ENCODE measurements around the gene P3H1. TPM values are rescaled to one million over a fixed set of nuclear protein-coding genes. Genes with fewer than 3 reads are reported as not detected.

Gene P3H1
- total and polyA plus RNA-seq, 2 donors (not counting 1 experiment from before 2014, with no cell fraction given): 42.2 to 51.3 TPM

DNA sequence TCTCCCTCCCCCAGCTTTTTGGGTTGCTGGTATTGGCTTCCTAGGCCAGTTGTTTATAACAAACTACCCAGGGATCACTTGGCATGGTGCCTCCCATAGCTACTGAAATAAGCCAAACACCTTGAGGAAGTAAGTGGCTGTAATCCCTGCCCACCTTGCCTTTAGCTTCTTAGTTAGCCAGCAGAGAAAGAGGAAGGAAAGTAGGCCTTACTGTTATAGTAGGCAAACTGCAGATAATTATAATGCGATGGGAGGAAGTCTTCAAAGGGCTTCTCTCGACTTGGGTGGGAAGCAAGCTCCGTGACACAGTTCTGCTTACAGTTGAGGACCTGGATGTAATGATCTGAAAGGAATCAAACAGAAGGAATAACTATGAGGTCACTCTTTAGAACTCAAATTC is 8.2 kb downstream of the P3H1 start:
- POLR2A ChIA-PET: no interaction called here
- peaks cover 13 to 37% of the 10 kb centered on the region in 2 experiments for H3K36me3 ChIP-seq (replicated peaks in 1 of 2; ENCODE audit: control extremely low read depth in 1 of 2, control insufficient read depth in 1 of 2, extremely low read depth in 1 of 2, insufficient read depth in 2 of 2, low read length in 1 of 2)
- no peak for ATAC-seq (ENCODE audit: low read depth)

GRCh38 chr1:42757892-42758275 is 8.9 kb downstream of the P3H1 start:
- Histone ChIP-seq H3K27ac (ENCODE audit: low read length in 2 of 2) (no peak overlapping the region), H3K9ac (ENCODE audit: low read length) (no peak overlapping the region), H3K27me3 (replicated peaks in 1 of 4; ENCODE audit: control extremely low read depth in 1 of 4, control insufficient read depth in 3 of 4, insufficient read depth in 4 of 4, low read length in 3 of 4) (no peaks in the 10 kb centered on the region), H3K4me3 (ENCODE audit: control extremely low read depth in 1 of 5, extremely low read depth in 1 of 5, insufficient read depth in 1 of 5, low read depth in 2 of 5, low read length in 4 of 5) (no peak overlapping the region), H4K20me1 (ENCODE audit: control insufficient read depth, insufficient read depth, low read length, poor library complexity, severe bottlenecking) (no peaks in the 10 kb centered on the region), H3K79me2 (ENCODE audit: control insufficient read depth, insufficient read depth, low read length) (peaks cover 4% of the 10 kb centered on the region), H3K4me2 (replicated peaks; ENCODE audit: low read depth, low read length, poor library complexity, severe bottlenecking) (no peak overlapping the region), H3K4me1 (ENCODE audit: control insufficient read depth in 2 of 2, insufficient read depth in 2 of 2, low read length in 2 of 2) (peaks cover 15 to 21% of the 10 kb centered on the region in 2 donors), H3K36me3 (replicated peaks in 1 of 2; ENCODE audit: control extremely low read depth in 1 of 2, control insufficient read depth in 1 of 2, extremely low read depth in 1 of 2, insufficient read depth in 2 of 2, low read length in 1 of 2) (peaks cover 16 to 41% of the 10 kb centered on the region in 2 experiments), H2AFZ (ENCODE audit: insufficient read depth, low read depth, low read length, poor library complexity, severe bottlenecking) (no peak overlapping the region), H3K9me3 (ENCODE audit: control extremely low read depth in 1 of 3, control insufficient read depth in 2 of 3, insufficient read depth in 1 of 3, low read length in 2 of 3) (no peaks in the 10 kb centered on the region)
- Mint-ChIP-seq H3K9me3 (ENCODE audit: insufficient read depth) (no peaks in the 10 kb centered on the region), H3K4me1 (peaks cover 15% of the 10 kb centered on the region), H3K27ac (no peak overlapping the region), H3K4me3 (no peak overlapping the region), H3K27me3 (no peaks in the 10 kb centered on the region)
- intact Hi-C loops (cut with micrococcal nuclease): loop anchor here (1.0 kb wide), 1 partner anchor 180 kb away; no protein-coding TSS in a partner anchor
- ChIA-PET POLR2A (no interaction called here), CTCF (interaction anchor here (0.8 to 1.8 kb wide), 10 partner anchors 8 to 414 kb away, joined by 3 to 7 read pairs (median 4); partner anchors contain the start of genes C1orf50, P3H1 and YBX1)
- DNase-seq: no peak
- TF ChIP-seq CTCF (IDR thresholded peaks at IDR 0.05) (no peak), EZH2 (IDR thresholded peaks at IDR 0.05; ENCODE audit: borderline replicate concordance, insufficient read depth, low read depth, low read length, poor library complexity, severe bottlenecking) (no peak)
- no peak for ATAC-seq (ENCODE audit: low read depth)

More for the DNA sequence above, 8.2 kb downstream of the P3H1 start:
- Histone ChIP-seq H3K9ac (ENCODE audit: low read length) (no peak overlapping the region), H3K4me3 (ENCODE audit: control extremely low read depth in 1 of 5, extremely low read depth in 1 of 5, insufficient read depth in 1 of 5, low read depth in 2 of 5, low read length in 4 of 5) (no peak overlapping the region), H3K4me2 (replicated peaks; ENCODE audit: low read depth, low read length, poor library complexity, severe bottlenecking) (peak overlapping the region; percentile 36), H3K79me2 (ENCODE audit: control insufficient read depth, insufficient read depth, low read length) (peaks cover 12% of the 10 kb centered on the region), H3K9me3 (ENCODE audit: control extremely low read depth in 1 of 3, control insufficient read depth in 2 of 3, insufficient read depth in 1 of 3, low read length in 2 of 3) (no peaks in the 10 kb centered on the region), H2AFZ (ENCODE audit: insufficient read depth, low read depth, low read length, poor library complexity, severe bottlenecking) (peak overlapping the region; percentile 11), H3K27ac (ENCODE audit: low read length in 2 of 2) (peak overlapping the region; percentile 51 to 79), H4K20me1 (ENCODE audit: control insufficient read depth, insufficient read depth, low read length, poor library complexity, severe bottlenecking) (no peaks in the 10 kb centered on the region), H3K27me3 (replicated peaks in 1 of 4; ENCODE audit: control extremely low read depth in 1 of 4, control insufficient read depth in 3 of 4, insufficient read depth in 4 of 4, low read length in 3 of 4) (no peaks in the 10 kb centered on the region), H3K4me1 (ENCODE audit: control insufficient read depth in 2 of 2, insufficient read depth in 2 of 2, low read length in 2 of 2) (peaks cover 15 to 21% of the 10 kb centered on the region in 2 donors)
- H3K27me3 Mint-ChIP-seq: no peaks in the 10 kb centered on the region
- CTCF ChIA-PET: interaction anchor here (0.9 to 1.8 kb wide), 8 partner anchors 9 to 315 kb away, joined by 3 to 7 read pairs (median 4); partner anchors contain the start of gene YBX1
- peak overlapping the region; percentile 68 for H3K27ac Mint-ChIP-seq
- intact Hi-C loops (cut with micrococcal nuclease): no loop called here
- H3K4me3 Mint-ChIP-seq: no peak overlapping the region
- DNase-seq: peak; percentile 40
- TF ChIP-seq CTCF (IDR thresholded peaks at IDR 0.05) (no peak), EZH2 (IDR thresholded peaks at IDR 0.05; ENCODE audit: borderline replicate concordance, insufficient read depth, low read depth, low read length, poor library complexity, severe bottlenecking) (no peak)
- peaks cover 15% of the 10 kb centered on the region for H3K4me1 Mint-ChIP-seq
- no peaks in the 10 kb centered on the region for H3K9me3 Mint-ChIP-seq (ENCODE audit: insufficient read depth)
- 0% methylated on average over 2 of the region's 3 CpGs for WGBS (ENCODE audit: insufficient coverage)

Data from B cell (primary cell).